AG04450 (cell line): ENCODE measurements around the gene BBIP1. TPM values are rescaled to one million over a fixed set of nuclear protein-coding genes. Genes with fewer than 3 reads are reported as not detected.

Source experiments
- CTCF ChIA-PET: fragments of 300-600, 350-600 bp; formaldehyde crosslinking; extraction: SDS; loops from one replicate; lab custom pipeline; 2022; ENCODE audit warnings: antibody characterized with exemption, inconsistent platforms; lab: Charles Lee
- POLR2A ChIA-PET: fragments of 350-600 bp; formaldehyde crosslinking; extraction: SDS; loops from one replicate; lab custom pipeline; 2021; ENCODE audit warnings: antibody characterized with exemption, inconsistent platforms; lab: Yijun Ruan, JAX
- DNase-seq: peaks from one replicate; pipeline ENCODE4 v3.0.0-alpha.2; 2011; ENCODE audit warnings: low read depth, low spot score
- H3K27ac ChIP-seq: one replicate; pipeline ENCODE4 v1.5.1; 2012; ENCODE audit warnings: low read depth, low read length, control low read depth
- H3K27me3 ChIP-seq: one replicate; pipeline ENCODE4 v1.6.0; 2012; ENCODE audit warnings: low read length; ENCODE audit not compliant: control insufficient read depth, insufficient read depth
- H3K4me3 ChIP-seq: 2 replicates; pipeline ENCODE4 v1.5.1; 2011; ENCODE audit warnings: mild to moderate bottlenecking, low read depth, low read length, control low read depth
- H3K9me3 ChIP-seq: 2 replicates; pipeline ENCODE4 v1.5.1; 2012; ENCODE audit warnings: low read length; ENCODE audit not compliant: control insufficient read depth, insufficient read depth
- polyA plus RNA-seq: library from polyadenylated mRNA; depleted of rRNA; stranded (reverse); fragments of >200 nt; gene quantifications from 2 replicates; pipeline ENCODE4 v1.2.3, GENCODE V29; 2011
- TF ChIP-seq, protein P1 (sequence below): IDR thresholded peaks from 2 replicates; pipeline ENCODE4 v1.5.1; 2011; ENCODE audit warnings: low read depth, low read length, control low read depth, inconsistent platforms

The BBIP1 gene
- polyA plus RNA-seq, 1 experiment, result 41.5 TPM

GRCh38 chr10:110898391-110898790 is 20.6 kb downstream of the BBIP1 start:
- TF ChIP-seq, protein P1, sequence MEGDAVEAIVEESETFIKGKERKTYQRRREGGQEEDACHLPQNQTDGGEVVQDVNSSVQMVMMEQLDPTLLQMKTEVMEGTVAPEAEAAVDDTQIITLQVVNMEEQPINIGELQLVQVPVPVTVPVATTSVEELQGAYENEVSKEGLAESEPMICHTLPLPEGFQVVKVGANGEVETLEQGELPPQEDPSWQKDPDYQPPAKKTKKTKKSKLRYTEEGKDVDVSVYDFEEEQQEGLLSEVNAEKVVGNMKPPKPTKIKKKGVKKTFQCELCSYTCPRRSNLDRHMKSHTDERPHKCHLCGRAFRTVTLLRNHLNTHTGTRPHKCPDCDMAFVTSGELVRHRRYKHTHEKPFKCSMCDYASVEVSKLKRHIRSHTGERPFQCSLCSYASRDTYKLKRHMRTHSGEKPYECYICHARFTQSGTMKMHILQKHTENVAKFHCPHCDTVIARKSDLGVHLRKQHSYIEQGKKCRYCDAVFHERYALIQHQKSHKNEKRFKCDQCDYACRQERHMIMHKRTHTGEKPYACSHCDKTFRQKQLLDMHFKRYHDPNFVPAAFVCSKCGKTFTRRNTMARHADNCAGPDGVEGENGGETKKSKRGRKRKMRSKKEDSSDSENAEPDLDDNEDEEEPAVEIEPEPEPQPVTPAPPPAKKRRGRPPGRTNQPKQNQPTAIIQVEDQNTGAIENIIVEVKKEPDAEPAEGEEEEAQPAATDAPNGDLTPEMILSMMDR, result no peak
- H3K27ac ChIP-seq, result no peak overlapping the region
- ChIA-PET POLR2A (no interaction called here), CTCF (interaction anchor here (1.1 kb wide), 1 partner anchor 288 kb away, joined by 4 read pairs; no protein-coding TSS in a partner anchor)
- H3K9me3 ChIP-seq, result no peaks in the 10 kb centered on the region
- H3K4me3 ChIP-seq, result no peak overlapping the region
- DNase-seq, result no peak
- no peaks in the 10 kb centered on the region for H3K27me3 ChIP-seq

DNA sequence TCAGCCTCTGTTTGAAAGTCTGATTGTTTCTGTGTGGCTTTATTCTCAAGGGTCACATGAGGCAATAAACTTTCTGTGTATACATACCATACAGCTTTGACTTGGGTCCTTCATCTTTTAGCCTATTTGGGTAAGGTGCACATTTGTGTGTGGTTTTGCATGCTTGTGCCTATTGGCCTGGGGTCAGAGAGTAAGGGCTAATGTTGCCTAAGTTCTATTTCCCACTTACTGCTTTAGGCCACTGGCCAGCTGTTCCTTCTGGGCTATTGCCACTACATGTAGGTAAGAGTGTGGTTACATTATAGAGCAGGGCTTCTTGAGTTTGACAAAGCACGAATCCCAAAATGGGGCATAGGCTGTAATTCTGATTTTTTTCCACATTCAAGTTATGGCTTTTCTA is 21.8 kb downstream of the BBIP1 start:
- Histone ChIP-seq H3K27ac (no peak overlapping the region), H3K4me3 (no peak overlapping the region), H3K9me3 (no peaks in the 10 kb centered on the region), H3K27me3 (no peaks in the 10 kb centered on the region)
- no peak for DNase-seq
- ChIA-PET CTCF (interaction anchor here (0.6 to 2.7 kb wide), 10 partner anchors 10 to 862 kb away, joined by 3 to 13 read pairs (median 4); partner anchors contain the start of genes BBIP1 and SHOC2), POLR2A (interaction anchor here (0.9 kb wide), 1 partner anchor 21 kb away, joined by 4 read pairs; no protein-coding TSS in a partner anchor)
- TF ChIP-seq, protein P1, result no peak

- DNase-seq, result no peak
- TF ChIP-seq, protein P1, result peak; percentile 55
- H3K4me3 ChIP-seq, result no peak overlapping the region
- ChIA-PET POLR2A (no interaction called here), CTCF (interaction anchor here (0.6 to 4.0 kb wide), 27 partner anchors 9 to 306 kb away, joined by 3 to 30 read pairs (median 4); no protein-coding TSS in a partner anchor)
- H3K9me3 ChIP-seq, result no peaks in the 10 kb centered on the region
- H3K27me3 ChIP-seq, result no peaks in the 10 kb centered on the region
- no peak overlapping the region for H3K27ac ChIP-seq
These were observed 25.3 kb downstream of the BBIP1 start for GRCh38 chr10:110893559-110894179.

DNA sequence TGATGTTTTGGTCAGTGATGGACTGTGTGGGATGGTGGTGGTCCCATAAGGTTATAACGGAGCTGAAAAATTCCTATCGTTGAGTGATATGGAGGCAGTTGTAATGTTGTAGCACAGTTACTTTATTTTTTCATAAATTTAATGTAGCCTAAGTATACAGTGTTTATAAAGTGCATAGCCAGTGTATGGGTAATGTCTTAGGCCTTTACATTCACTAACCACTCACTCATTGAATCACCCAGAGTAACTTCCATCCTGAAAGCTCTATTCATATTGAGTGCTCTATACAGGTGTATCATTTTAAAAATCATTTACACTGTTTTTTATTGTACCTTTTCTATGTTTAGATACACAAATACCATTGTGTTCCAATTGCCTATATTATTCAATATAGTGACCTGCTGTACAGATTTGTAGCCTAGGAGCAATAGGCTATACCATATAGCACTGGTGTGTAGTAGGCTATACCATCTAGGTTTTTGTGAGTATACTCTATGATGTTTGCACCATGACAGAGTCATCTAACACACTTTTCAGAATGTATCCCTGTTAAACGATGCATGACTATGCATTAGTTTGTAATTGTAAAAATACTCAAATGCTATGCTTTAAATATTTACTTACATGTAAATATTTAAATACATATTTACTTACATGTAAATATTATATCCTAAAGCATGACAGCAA is 26.2 kb downstream of the BBIP1 start:
- CTCF ChIA-PET, result interaction anchor here (0.6 to 4.0 kb wide), 16 partner anchors 8 to 305 kb away, joined by 3 to 30 read pairs (median 4); no protein-coding TSS in a partner anchor
- no peak for DNase-seq

More for the DNA sequence above, 26.2 kb downstream of the BBIP1 start:
- H3K9me3 ChIP-seq, result no peaks in the 10 kb centered on the region
- H3K27me3 ChIP-seq, result no peaks in the 10 kb centered on the region
- H3K4me3 ChIP-seq, result no peak overlapping the region
- POLR2A ChIA-PET, result no interaction called here
- H3K27ac ChIP-seq, result no peak overlapping the region
- TF ChIP-seq, protein P1, result no peak
